Measurements from ENCODE around the gene PARVB.
A peak's percentile ranks its signal among the peaks of the same experiment; 100 is the strongest.
"Not testable (repeated sequence)": the region's sequence is repeated elsewhere in the genome, so short reads cannot be mapped to it uniquely, and the experiment has no call there.

The PARVB gene

DNA sequence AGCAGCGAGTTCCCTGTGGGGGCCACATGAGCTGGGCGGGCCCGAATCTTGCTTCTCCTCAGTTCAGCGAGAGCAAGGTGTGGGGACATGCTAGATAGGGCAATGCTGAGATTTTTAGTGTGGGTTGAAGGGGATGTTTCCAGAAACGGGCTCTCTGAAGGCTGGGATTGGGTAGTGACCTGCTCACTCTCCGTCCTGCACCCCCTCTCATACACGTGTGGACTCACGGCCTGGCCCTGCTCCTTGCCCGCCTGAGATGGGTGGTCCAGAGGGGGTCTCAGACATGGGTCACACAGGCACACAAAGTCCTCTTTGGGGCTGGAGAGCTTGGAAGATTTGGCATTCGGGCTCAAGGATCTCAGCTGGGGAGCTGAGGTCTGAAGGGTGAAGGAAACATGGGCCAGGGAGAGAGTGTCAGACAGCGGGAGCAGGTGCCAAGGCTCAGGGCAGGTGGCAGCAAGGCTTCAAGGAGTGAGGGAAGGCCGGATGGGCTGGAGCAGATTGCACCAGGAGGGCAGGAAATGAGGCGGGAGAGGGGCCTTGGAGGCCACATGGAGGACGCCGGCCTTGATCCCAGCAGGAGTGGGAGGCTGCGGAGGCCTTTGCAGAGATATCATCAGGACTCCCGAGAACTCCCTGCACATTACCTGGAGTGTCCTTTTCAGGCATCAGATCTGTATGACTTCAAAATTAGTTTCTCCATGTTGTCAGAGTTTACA is 74.1 kb downstream of the PARVB start:
- no peak overlapping the region for H3K4me3 Mint-ChIP-seq
- H3K27ac Mint-ChIP-seq: peak overlapping the region; percentile 14
- H3K27me3 Mint-ChIP-seq: no peaks in the 10 kb centered on the region
- peaks cover 11% of the 10 kb centered on the region for H3K4me1 Mint-ChIP-seq (ENCODE audit: low read depth)
- intact Hi-C loops (cut with micrococcal nuclease): no loop called here
- peaks cover 97% of the 10 kb centered on the region for H3K36me3 Mint-ChIP-seq (ENCODE audit: low read depth)
- no peaks in the 10 kb centered on the region for H3K9me3 Mint-ChIP-seq

DNA sequence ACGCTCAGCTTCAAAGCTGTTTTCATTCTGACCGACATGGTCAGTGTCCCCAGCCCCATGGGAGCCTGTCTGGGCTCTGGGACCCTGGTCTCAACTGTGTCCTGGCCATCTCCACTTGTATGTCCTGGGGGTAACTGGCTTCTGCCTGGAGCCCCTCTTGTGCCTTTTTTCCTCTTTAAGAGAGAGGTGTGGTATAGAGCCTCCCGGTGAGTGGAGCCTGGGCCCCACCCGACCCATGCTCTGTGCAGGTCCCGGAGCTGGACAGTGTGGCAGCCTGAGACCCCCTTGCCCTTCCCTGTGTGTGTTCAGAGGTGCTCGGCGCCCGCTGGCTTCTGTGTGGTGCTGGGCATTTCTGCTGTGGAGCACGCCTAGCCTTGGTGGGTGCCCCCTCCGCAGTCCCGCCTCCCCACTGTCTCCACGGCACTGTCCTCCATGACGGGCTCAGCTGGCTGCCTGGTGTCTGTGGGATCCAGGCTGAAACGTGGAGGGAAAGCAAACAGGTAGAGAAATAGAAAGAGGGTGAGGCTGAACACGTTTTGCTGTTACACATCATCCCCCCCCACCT is 74.9 kb downstream of the PARVB start:
- no peak overlapping the region for H3K4me3 Mint-ChIP-seq
- peaks cover 11% of the 10 kb centered on the region for H3K4me1 Mint-ChIP-seq (ENCODE audit: low read depth)
- no peaks in the 10 kb centered on the region for H3K9me3 Mint-ChIP-seq
- no peaks in the 10 kb centered on the region for H3K27me3 Mint-ChIP-seq
- intact Hi-C loops (cut with micrococcal nuclease): no loop called here
- H3K36me3 Mint-ChIP-seq (ENCODE audit: low read depth): peaks cover 97% of the 10 kb centered on the region
- no peak overlapping the region for H3K27ac Mint-ChIP-seq

DNA sequence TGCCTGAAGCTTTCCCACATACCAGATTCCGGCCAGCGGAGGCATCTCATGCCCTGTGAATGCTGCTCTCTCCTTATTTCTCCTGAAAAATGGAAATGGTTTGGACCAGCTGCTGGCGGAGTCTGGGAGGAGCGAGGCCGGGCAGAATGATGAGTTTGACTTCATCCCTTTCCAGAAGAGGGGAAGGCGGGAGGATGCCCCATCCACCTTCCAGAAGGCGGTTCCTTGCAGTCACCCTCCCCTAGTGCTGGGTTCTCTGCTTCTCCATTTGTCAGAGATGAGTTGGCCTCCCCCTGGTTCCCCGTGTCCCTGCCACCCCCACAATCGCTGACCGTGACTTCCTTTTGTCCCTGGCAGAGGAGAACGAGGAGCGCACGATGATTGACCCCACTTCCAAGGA is 75.6 kb downstream of the PARVB start:
- intact Hi-C loops (cut with micrococcal nuclease): no loop called here

DNA sequence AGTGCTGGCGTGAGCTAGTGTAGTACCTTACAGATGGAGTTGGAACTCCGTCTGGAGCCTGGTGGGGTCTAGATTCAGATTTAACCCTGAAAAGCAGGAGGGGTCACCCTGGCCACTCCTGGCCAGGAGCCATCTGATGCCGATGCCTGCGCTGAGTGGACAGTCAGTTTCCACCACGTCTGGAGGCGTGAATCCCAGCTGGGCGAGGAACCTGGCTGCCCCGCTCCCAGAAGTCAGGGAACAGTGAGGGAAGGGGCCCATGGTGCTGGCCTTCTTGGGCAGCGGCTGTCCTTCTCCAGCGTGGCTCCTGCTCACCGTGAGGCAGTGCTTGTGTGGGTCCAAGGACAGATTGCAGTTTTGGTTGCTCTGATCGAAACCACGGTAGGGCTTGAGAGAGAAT is 76.3 kb downstream of the PARVB start:
- peaks cover 11% of the 10 kb centered on the region for H3K4me1 Mint-ChIP-seq (ENCODE audit: low read depth)

More for the DNA sequence above, 75.6 kb downstream of the PARVB start:
- Mint-ChIP-seq H3K27me3 (no peaks in the 10 kb centered on the region), H3K9me3 (no peaks in the 10 kb centered on the region), H3K4me1 (ENCODE audit: low read depth) (peaks cover 11% of the 10 kb centered on the region), H3K27ac (no peak overlapping the region), H3K4me3 (no peak overlapping the region), H3K36me3 (ENCODE audit: low read depth) (peaks cover 97% of the 10 kb centered on the region)

DNA sequence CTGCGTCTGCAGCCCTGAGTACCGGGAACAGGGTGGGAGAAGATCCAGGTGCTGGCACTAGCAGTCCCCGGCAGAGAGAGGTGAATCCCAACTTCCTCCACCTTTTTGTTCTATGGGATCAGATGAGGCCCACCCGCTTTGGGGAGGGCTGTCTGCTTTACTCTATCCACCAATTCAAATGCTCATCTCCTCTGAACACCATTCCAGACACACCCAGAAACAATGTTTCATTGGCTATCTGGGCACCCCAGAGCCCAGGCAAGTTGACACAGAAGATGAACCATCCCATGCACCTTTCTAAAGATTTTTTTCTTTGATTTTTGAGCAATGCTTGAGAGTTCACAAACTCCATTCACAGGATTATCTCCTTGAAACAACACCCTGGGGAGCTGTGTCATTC is 78.0 kb downstream of the PARVB start:
- H3K4me1 Mint-ChIP-seq (ENCODE audit: low read depth): peaks cover 11% of the 10 kb centered on the region
- no peaks in the 10 kb centered on the region for H3K9me3 Mint-ChIP-seq
- H3K27me3 Mint-ChIP-seq: no peaks in the 10 kb centered on the region
- H3K36me3 Mint-ChIP-seq (ENCODE audit: low read depth): peaks cover 95% of the 10 kb centered on the region
- H3K27ac Mint-ChIP-seq: no peak overlapping the region
- no peak overlapping the region for H3K4me3 Mint-ChIP-seq
- intact Hi-C loops (cut with micrococcal nuclease): no loop called here

More for the DNA sequence above, 76.3 kb downstream of the PARVB start:
- Mint-ChIP-seq H3K27ac (no peak overlapping the region), H3K36me3 (ENCODE audit: low read depth) (peaks cover 97% of the 10 kb centered on the region), H3K27me3 (no peaks in the 10 kb centered on the region), H3K9me3 (no peaks in the 10 kb centered on the region), H3K4me3 (no peak overlapping the region)
- intact Hi-C loops (cut with micrococcal nuclease): no loop called here

DNA sequence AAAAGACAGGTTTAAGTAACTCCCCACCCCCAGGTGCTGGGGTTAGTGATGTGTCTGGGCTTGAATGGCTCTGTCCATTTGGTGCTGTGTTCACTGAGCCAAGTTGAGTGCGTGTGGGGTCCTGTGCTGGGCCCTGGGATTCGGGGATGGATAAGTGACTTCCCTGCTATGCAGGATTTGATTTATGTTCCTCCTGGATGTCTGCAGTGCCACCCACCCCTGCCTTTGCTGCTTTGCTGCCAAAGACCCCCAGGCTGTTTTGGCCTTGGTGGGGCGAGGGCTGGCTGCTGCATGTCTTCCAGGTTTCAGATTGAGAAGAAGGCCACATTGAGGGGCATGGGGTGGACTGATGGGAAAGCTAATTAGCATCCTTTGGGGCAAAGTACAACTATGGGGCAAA is 78.8 kb downstream of the PARVB start:
- peaks cover 11% of the 10 kb centered on the region for H3K4me1 Mint-ChIP-seq (ENCODE audit: low read depth)
- H3K36me3 Mint-ChIP-seq (ENCODE audit: low read depth): peaks cover 93% of the 10 kb centered on the region
- no peaks in the 10 kb centered on the region for H3K27me3 Mint-ChIP-seq
- H3K4me3 Mint-ChIP-seq: no peak overlapping the region
- H3K27ac Mint-ChIP-seq: no peak overlapping the region
- intact Hi-C loops (cut with micrococcal nuclease): no loop called here
- H3K9me3 Mint-ChIP-seq: no peaks in the 10 kb centered on the region

DNA sequence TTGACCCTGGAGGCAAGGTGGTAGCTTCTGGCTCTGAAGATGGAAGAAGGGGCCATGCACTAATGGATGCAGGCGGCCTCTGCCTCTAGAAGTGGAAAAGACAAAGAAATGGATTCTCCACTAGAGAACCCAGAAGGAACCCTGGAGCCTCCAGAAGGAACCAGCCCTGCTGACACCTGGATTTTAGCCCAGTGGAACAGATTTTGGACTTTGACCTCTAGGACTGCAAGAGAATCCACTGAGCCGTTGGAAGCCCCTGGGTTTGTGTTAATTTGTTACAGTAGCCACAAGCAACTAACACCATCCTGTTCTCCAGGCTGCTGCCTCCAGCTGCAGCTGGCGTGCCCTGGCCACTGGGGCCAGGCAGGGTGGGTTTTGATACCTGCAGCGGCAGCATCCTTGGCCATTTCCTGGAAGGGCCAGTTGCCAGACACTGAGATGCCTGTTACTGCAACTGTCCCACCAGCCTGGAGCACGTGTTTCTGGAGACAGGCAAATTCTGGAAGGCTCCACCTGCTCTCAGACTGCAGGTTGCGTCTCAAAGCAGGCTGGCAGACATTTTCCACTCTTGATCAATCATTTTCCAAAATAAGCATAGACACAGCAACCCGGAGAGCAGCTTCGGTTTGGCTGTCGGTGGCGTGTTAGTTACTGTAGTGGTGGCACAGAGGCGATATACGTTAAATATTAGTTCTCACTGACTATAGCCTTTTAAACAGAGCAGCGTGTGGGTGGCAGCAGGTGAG is 79.8 kb downstream of the PARVB start:
- Mint-ChIP-seq H3K27ac (no peak overlapping the region), H3K4me1 (ENCODE audit: low read depth) (peaks cover 4% of the 10 kb centered on the region), H3K27me3 (no peaks in the 10 kb centered on the region), H3K4me3 (no peak overlapping the region), H3K36me3 (ENCODE audit: low read depth) (peaks cover 95% of the 10 kb centered on the region), H3K9me3 (no peaks in the 10 kb centered on the region)
- intact Hi-C loops (cut with micrococcal nuclease): no loop called here

DNA sequence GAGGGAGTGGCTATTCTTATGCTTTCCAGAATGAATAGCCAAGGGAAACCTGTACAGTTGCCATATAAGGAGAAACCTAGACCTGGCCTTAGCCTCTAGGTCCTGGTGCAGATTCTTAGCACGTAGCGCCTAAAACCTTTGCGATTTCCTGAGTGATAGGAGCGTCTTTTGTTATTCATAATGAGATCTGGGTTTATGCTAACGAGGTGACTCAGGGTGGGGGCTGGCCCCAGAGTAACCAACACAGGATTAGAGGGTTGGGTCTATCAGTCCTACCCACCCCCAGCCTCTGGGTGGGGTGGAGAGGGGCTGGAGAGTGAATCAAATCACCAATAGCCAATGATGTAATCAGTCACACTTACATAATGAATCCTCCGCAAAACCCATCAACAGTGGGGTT is 83.2 kb downstream of the PARVB start:
- Mint-ChIP-seq H3K4me1 (ENCODE audit: low read depth) (no peaks in the 10 kb centered on the region), H3K9me3 (no peaks in the 10 kb centered on the region), H3K36me3 (ENCODE audit: low read depth) (peaks cover 88% of the 10 kb centered on the region), H3K4me3 (no peak overlapping the region), H3K27me3 (no peaks in the 10 kb centered on the region), H3K27ac (no peak overlapping the region)
- intact Hi-C loops (cut with micrococcal nuclease): no loop called here

DNA sequence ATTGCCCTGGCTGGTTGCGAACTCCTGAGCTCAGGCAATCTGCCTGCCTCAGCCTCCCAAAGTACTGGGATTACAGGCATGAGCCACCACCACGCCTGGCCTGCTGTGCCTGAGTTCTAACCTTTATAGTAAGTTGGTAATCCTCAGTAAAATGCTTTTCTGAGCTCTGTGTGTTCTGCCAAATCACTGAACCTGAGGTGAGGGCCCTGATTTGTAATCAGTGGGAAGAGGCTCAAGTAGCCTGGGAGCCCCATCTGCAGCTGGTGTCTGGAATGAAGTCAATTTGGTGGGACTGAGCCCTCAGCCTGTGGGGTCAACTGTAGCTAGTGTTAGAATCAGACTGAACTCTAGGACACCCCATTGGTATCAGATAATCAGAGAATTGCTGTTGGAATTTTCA is 84.0 kb downstream of the PARVB start:
- no peak overlapping the region for H3K4me3 Mint-ChIP-seq

DNA sequence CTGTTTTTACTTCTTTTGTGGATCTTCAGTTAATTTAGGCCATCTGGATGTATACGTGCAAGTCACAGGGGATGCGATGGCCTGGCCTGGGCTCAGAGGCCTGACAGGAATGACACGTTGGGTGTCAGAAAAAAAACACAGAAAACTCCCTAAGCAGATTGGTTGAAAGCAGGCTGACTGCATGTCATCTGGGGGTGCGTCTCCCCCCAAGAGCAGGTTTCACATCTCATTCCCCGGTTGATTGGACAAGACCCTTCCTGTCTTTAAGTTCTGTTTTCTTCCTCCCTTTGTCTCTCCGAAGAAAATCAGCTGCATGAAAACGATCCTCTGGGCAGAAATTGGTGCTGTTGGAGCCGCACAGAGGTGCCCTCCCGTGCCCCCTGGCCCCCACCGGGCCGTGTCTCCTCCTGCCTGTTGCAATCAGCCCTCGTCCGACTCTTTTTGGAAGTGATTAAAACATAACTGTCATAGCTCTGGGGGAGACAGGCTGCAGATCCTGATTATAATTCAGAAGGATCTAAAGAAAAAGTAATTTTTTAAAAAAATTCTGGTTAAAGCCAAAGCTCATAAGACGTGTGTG is 84.8 kb downstream of the PARVB start:
- H3K4me3 Mint-ChIP-seq: no peak overlapping the region
- H3K9me3 Mint-ChIP-seq: no peaks in the 10 kb centered on the region
- intact Hi-C loops (cut with micrococcal nuclease): no loop called here
- no peak overlapping the region for H3K27ac Mint-ChIP-seq
- H3K27me3 Mint-ChIP-seq: no peaks in the 10 kb centered on the region
- peaks cover 76% of the 10 kb centered on the region for H3K36me3 Mint-ChIP-seq (ENCODE audit: low read depth)
- H3K4me1 Mint-ChIP-seq (ENCODE audit: low read depth): no peaks in the 10 kb centered on the region

More for the DNA sequence above, 84.0 kb downstream of the PARVB start:
- Mint-ChIP-seq H3K4me1 (ENCODE audit: low read depth) (no peaks in the 10 kb centered on the region), H3K27ac (no peak overlapping the region), H3K27me3 (no peaks in the 10 kb centered on the region), H3K36me3 (ENCODE audit: low read depth) (peaks cover 84% of the 10 kb centered on the region), H3K9me3 (no peaks in the 10 kb centered on the region)
- intact Hi-C loops (cut with micrococcal nuclease): no loop called here

DNA sequence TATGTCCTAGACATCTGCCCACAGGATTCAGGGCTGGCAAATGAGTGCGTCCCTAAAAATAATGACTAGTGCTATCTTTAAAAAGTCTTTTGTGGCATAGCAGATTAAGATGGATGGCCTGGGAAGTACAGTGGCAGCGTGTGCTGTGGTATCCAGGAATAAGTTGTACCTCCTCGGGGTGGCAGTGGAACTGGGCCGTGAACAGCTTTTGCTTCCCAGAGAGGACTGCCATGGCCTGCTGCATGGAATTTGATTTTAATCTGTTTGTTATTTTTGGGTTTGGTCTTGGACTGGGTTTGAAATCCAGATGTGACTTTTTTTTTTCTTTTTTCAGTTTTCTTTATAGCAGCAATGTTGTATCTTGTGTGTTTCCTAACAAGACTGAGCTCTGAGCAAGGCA is 85.3 kb downstream of the PARVB start:
- intact Hi-C loops (cut with micrococcal nuclease): no loop called here
- Mint-ChIP-seq H3K4me3 (no peak overlapping the region), H3K9me3 (no peaks in the 10 kb centered on the region), H3K4me1 (ENCODE audit: low read depth) (no peaks in the 10 kb centered on the region), H3K36me3 (ENCODE audit: low read depth) (peaks cover 71% of the 10 kb centered on the region), H3K27me3 (no peaks in the 10 kb centered on the region), H3K27ac (no peak overlapping the region)

DNA sequence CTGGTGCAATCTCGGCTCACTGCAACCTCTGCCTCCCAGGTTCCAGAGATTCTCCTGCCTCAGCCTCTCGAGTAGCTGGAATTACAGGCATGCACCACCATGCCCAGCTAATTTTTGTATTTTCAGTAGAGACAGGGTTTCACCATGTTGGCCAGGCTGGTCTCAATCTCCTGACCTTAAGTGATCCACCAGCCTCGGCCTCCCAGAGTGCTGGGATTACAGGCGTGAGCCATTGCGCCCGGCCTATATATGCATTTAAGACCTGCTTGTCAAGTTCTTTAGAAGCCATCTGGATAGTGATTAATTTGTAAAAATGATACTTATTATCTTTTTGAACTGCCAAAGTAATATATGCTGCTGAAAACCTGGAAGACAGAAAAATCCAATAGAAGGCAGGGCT is 86.6 kb downstream of the PARVB start:
- H3K27me3 Mint-ChIP-seq; H3K4me3 Mint-ChIP-seq; intact Hi-C loops (cut with micrococcal nuclease); H3K4me1 Mint-ChIP-seq (ENCODE audit: low read depth); H3K9me3 Mint-ChIP-seq; H3K27ac Mint-ChIP-seq: not testable (repeated sequence)
- peaks cover 58% of the 10 kb centered on the region for H3K36me3 Mint-ChIP-seq (ENCODE audit: low read depth)

DNA sequence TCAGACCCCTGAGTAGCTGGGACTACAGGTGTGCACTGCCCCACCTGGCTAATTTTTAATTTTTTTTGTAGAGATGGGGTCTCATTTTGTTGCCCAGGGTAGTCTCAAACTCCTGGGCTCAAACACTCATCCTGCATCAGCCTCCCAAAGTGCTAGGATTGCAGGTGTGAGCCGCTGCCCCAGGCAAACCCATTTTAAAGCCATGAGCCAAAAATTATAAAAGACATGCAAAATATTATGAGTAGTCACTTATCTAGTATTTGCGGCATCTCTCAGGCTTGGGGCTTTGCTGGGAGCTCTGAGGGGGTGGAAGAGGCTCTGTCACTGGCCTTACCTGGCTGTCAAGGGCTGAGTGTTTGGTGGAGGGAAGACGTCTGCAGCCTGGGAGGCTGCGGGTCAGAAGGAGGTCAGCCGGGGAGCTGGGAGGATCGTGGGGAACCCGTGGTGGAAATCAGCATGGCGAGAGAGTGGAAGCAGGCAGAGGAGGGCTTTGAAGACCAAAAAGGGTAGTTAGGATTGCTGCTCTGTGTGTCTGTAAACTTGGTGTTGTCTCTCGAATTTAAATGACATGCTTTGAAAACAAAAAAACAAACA is 87.6 kb downstream of the PARVB start:
- Mint-ChIP-seq H3K4me3 (no peak overlapping the region), H3K27me3 (no peaks in the 10 kb centered on the region), H3K36me3 (ENCODE audit: low read depth) (peaks cover 56% of the 10 kb centered on the region), H3K4me1 (ENCODE audit: low read depth) (peaks cover 7% of the 10 kb centered on the region), H3K9me3 (no peaks in the 10 kb centered on the region), H3K27ac (no peak overlapping the region)
- intact Hi-C loops (cut with micrococcal nuclease): no loop called here

DNA sequence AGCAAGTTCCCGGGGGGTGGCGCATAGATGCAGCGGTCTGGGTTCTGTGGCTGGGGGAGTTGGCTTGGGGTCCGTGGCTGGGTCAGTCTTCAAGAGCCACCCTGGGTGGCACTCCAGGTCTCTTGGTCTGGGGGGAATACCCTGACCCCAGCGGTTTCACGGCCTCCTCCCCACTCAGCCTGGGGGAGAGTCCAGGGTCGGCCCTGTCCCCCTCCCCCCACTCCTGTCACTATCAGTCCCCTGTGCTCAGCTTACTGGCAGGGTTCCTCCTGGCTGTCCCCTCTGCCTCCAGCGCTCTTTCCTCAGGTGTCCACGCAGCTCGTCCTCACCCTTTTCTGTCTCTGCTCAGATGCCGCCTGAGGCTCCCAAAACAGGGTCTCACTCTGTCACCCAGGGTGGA is 88.1 kb downstream of the PARVB start:
- intact Hi-C loops (cut with micrococcal nuclease): no loop called here
- H3K9me3 Mint-ChIP-seq: no peaks in the 10 kb centered on the region
- no peaks in the 10 kb centered on the region for H3K27me3 Mint-ChIP-seq
- H3K4me1 Mint-ChIP-seq (ENCODE audit: low read depth): peaks cover 11% of the 10 kb centered on the region
- H3K36me3 Mint-ChIP-seq (ENCODE audit: low read depth): peaks cover 59% of the 10 kb centered on the region
- H3K27ac Mint-ChIP-seq: no peak overlapping the region
- H3K4me3 Mint-ChIP-seq: no peak overlapping the region

All from dendritic cell treated with granulocyte-macrophage colony-stimulating factor and Interleukin-4, amounts not matched to agents 40 ng/mL and 50 ng/mL, for 4 days (primary cell).